ENCODE results near the gene TCOF1.

GRCh38 chr5:150321211-150321610 is 36.3 kb upstream of the TCOF1 start:
- TF ChIP-seq CTCF (IDR thresholded peaks at IDR 0.05) (no peak), POLR2A (IDR thresholded peaks at IDR 0.05) (no peak)
